Measurements from ENCODE around the gene TET3.

GRCh38 chr2:73975731-73976130 is 9.0 kb upstream of the TET3 start:
- TF ChIP-seq, protein P1, sequence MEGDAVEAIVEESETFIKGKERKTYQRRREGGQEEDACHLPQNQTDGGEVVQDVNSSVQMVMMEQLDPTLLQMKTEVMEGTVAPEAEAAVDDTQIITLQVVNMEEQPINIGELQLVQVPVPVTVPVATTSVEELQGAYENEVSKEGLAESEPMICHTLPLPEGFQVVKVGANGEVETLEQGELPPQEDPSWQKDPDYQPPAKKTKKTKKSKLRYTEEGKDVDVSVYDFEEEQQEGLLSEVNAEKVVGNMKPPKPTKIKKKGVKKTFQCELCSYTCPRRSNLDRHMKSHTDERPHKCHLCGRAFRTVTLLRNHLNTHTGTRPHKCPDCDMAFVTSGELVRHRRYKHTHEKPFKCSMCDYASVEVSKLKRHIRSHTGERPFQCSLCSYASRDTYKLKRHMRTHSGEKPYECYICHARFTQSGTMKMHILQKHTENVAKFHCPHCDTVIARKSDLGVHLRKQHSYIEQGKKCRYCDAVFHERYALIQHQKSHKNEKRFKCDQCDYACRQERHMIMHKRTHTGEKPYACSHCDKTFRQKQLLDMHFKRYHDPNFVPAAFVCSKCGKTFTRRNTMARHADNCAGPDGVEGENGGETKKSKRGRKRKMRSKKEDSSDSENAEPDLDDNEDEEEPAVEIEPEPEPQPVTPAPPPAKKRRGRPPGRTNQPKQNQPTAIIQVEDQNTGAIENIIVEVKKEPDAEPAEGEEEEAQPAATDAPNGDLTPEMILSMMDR (IDR thresholded peaks at IDR 0.05) = no peak
- TF ChIP-seq EZH2phosphoT487 (IDR thresholded peaks at IDR 0.05) (no peak), EZH2 (IDR thresholded peaks at IDR 0.05) (no peak)
